Measurements from ENCODE around the gene SLA2.
"Not testable (repeated sequence)": the region's sequence is repeated elsewhere in the genome, so short reads cannot be mapped to it uniquely, and the experiment has no call there.

DNA sequence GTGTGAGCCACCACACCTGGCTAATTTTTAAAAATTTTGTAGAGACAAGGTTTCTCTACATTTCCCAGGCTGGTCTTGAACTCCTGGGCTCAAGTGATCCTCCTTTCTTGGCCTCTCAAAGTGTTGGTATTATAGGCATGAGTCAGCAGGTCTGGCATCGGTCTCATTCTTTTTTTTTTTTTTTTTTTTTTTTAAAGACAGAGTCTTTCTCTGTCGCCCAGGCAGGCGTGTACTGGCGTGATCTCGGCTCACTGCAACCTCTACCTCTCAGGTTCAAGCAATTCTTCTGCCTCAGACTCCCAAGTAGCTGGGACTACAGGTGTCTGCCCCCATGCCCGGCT lies 37.6 kb downstream of the SLA2 start:
- TF ChIP-seq, protein P1, sequence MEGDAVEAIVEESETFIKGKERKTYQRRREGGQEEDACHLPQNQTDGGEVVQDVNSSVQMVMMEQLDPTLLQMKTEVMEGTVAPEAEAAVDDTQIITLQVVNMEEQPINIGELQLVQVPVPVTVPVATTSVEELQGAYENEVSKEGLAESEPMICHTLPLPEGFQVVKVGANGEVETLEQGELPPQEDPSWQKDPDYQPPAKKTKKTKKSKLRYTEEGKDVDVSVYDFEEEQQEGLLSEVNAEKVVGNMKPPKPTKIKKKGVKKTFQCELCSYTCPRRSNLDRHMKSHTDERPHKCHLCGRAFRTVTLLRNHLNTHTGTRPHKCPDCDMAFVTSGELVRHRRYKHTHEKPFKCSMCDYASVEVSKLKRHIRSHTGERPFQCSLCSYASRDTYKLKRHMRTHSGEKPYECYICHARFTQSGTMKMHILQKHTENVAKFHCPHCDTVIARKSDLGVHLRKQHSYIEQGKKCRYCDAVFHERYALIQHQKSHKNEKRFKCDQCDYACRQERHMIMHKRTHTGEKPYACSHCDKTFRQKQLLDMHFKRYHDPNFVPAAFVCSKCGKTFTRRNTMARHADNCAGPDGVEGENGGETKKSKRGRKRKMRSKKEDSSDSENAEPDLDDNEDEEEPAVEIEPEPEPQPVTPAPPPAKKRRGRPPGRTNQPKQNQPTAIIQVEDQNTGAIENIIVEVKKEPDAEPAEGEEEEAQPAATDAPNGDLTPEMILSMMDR (conservative IDR thresholded peaks at IDR 0.05 in 1 of 2, IDR thresholded peaks at IDR 0.05 in 1 of 2; ENCODE audit: extremely low read depth in 1 of 2, insufficient read depth in 1 of 2, low read depth in 1 of 2, low read length in 2 of 2), result not testable (repeated sequence)
- not testable (repeated sequence) for TF ChIP-seq EZH2 (IDR thresholded peaks at IDR 0.05; ENCODE audit: borderline replicate concordance, low read length)

Measured in mammary epithelial cell (primary cell).